NCI-H2196 (cell line): Measurements from ENCODE around the gene IWS1.
"Not testable (repeated sequence)": the region's sequence is repeated elsewhere in the genome, so short reads cannot be mapped to it uniquely, and the experiment has no call there.

Experiments used
- DNase-seq: peaks from one replicate; lab custom pipeline; 2025; ENCODE audit not compliant: unreplicated experiment; lab: John Stamatoyannopoulos, UW

The IWS1 gene

DNA sequence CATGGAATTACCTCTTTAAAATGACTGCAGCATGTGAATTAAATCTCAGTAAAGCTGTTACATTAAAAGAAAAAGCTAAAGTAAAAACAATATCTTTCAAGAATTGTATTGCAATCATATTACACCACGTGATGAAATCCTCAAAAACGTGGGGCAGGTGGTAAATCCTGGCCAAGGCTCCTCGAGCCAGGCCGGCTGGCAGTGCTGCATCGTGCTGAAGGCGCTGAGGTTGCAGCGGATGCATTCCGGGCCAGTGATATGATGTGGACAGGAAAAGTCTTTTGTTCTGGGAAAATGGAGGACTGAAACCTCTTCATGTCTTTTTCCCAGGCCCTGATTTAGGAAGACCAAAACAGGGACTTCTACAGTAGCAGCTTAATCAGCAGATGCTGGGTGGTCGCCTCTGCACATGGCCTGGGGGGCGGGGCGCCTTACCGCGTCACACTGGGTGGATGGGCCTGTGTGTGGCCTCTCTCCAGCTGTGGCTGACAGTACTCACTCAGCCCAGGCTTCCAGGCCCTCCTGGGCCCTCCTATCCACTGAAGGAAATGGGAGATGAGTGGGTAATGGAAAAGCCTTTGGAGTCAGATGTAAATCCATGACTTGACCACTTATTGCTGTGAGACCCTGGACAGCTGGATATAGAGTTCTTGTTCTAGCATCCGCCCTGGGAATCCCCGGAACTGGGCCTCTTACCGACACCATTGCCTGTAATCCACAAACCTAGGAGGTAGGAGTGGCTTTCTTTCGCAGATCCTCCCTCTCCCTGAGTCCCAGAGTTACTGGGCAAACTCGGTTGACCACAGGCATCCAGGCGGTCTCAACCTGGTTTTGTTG is 62.9 kb downstream of the IWS1 start:
- DNase-seq, result no peak

DNA sequence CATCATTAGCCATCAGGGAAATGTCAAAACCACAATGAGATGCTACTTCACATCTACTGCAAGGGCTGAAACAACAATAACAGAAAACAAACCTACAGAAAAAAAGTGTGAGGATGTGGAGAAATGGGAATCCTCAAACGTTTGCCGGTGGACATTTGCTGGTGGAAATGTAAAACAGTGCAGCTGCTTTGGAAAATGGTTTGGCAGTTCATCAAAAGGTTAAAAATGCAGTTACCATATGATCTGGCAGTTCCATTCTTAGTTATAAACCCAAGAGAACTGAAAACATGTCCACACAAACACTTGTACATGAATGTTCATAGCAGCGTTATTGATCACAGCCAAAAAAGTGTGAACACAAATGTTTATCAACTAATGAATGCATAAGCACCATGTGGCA is 63.8 kb downstream of the IWS1 start:
- DNase-seq, result no peak

DNA sequence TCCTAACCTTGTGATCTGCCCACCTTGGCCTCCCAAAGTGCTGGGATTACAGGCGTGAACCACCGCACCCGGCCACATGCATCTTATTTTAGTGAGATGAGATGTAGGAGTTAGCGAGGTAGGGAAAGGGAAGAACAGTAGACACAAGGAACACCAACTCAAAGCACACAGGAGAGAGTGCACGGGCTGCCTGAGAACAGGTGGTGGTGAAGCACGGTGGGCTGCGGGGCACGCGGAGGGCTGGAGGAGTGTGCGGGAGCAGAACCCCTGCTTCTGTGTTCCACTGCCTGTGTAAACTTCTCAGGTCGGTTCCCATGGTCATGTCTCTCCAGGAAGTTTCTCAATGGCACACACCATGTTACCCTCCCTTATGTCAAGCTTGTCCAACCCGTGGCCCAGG is 69.3 kb downstream of the IWS1 start:
- no peak for DNase-seq

DNA sequence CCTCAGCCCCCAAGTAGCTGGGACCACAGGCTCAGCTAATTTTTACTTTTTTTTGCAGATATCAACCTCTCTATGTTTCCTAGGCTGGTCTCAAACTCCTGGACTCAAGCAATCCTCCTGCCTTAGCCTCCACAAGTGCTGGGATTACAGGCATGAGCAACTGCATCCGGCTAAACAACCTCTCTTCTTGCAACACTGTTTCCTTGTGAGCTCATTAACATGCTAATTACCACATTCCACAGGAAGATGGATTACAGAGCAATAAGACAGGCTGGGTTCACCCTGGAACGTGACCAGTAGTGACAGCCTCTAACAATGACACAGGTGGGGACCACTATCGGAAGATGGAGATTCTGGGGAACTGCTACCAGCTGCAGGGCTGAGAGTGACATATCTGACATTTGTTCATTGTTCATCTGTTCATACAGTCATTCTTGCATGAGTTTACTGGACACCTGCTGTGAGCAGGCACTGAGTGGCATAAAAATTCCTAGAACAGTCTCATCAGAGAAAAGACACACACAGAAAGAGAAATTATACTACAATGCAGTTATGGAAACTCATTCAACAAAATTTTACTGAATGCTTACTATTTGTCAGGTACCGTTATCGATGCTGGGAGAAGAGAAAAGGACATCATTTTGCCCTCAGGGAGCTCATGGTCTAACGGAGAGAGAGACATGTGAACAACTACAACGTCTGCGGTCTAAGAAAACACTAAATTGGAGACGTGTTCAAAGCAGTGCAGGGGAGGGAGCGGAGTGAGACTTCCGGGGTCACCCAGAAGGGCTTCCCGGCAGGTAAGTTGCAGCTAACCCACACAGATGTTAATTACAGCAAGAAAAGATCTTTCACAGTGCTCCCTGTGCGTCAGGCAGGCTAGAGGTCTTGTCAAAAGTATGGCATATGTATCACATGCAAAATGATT is 70.5 kb downstream of the IWS1 start:
- no peak for DNase-seq

DNA sequence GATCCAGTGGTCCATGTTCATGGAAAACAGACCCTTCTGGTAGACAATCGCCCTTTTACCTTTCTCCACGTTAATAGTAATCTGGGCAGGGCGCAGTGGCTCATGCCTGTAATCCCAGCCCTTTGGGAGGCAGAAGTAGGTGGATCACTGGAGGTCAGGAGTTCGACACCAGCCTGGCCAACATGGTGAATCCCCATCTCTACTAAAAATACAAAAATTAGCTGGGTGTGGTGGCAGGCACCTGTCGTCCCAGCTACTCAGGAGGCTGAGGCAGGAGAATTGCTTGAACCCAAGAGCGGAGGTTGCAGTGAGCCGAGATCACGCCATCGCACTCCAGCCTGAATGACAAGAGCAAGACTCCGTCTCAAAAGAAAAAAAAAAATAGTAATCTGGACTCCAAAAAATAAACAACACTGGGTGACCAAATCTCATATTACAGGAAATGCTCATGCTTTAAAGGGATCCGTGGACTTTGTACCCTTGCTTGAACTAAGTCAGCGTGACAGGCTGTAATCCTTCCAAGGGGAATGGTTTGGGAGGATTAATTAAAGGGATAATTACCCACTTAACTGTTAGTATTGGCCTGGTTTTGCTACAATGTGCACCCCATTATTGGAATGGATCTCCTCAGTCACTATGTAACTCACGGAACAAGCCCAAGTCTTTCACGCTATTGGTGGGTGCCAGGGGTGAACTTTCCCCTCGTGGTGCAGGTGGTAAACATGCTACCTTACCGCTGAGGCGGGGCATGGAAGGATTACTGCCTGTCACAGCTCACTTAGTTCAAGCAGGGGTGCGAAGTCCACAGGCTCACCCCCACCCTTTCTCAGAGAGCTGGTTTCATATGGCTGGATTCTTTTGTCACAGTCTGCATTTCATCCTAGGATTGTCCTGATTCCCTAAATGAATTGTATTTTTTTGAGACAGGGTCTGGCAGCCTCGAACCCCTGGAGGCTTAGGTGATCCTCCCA is 71.4 kb downstream of the IWS1 start:
- no peak for DNase-seq

DNA sequence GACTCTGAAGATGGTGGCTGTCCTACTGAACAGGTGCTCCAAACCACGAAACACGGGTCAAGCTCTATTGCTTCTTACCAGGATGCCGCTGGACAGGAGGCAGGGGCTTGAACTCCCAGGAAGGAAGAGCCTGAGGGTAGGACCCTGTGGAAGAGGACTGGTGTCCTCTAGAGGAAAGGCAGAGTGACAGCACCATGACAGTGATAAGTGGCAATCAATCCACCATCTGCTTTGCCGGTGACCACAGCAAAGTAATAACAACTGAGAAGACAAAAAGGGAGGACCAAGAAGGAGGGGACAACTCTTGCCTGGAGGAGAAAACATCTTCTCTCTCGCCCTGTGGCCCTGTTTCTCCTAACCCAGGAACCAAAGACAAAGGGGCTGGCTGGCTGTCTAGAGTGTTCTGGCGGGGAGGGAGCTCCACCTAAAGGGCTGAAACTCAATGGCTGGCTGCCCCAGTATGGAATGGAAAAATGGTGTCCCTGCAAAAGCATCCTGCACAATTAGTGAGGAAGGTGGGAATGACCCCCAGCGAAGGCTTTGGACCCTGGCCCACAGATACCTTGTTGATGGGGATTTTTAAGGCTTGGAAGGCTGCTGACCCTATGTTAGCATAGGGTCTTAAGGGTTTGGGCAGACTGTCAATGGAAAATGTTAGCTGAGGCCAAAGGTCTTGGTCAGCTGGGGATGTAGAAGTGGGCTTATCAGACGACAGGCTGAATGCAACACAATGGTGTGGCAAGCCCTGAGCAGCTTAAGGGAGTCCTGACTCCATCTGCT is 72.7 kb downstream of the IWS1 start:
- no peak for DNase-seq

DNA sequence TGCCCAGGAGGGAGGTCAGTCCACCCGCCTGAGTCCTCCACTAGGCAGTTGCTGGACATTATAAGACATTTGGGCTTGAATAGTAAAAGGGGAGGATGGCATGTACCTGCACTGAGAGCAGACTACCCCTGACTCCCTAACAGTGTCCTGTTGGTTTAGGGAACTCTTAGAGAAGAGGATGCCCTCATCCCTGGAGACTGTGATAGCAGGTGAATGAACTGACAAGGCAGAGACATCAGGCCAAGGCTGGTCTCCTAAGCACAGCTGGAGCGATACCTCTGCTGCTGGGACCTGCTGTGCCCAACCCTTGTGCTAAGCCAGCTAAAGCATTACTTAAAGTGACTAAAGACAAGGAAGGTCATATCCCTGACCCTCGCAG is 73.3 kb downstream of the IWS1 start:
- DNase-seq, result no peak

DNA sequence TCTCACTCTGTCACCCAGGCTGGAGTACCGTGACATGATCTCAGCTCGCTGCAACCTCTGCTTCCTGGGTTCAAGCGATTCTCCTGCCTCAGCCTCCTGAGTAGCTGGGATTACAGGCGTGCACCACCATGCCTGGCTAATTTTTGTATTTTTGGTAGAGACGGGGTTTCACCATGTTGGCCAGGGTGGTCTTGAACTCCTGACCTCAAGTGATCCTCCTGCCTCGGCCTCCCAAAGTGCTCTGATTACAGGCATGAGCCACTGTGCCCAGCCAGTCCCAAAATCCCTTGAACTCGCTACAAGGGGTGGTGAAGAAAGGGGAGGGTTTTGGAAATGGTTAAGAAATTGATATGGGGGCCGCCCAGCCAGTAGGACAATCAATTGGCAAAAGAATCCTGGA is 73.9 kb downstream of the IWS1 start:
- not testable (repeated sequence) for DNase-seq

DNA sequence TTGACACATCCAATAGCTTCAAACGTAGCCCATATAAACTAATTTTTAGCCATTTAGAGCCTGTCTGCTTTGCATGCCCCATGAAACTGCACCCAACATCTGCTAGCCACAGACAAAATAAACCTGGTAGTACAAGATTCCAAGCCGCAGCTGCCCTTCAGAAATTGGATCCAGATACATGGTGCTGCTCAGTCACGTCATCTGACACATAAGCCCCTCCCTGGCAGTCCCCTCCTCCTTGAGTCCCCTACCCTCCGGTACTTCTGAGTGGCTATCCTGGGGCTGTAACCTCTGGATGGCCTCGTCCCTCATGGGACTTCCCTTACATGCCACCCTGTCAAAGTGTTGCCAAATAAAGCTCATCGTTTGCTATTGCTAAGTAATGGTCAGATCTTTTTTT is 74.3 kb downstream of the IWS1 start:
- no peak for DNase-seq

DNA sequence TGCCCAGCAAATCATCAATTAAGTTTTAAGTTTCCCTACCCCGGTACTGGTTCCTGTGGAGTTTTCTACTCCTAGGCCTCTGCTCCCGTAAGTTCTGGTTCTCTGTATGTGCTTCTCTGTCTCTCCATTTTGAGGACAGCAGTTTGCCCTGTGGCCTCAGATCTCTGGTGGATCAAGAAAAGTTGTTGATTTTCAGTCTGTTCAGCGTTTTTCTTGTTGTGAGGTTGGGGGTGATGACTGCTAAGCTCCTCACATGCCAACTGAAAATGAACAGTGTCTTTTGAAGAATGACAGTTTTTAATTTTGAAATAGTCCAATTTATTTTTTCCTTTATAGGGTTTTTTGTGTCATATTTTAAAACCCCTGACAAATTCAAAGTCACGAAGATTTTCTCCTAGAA is 76.4 kb downstream of the IWS1 start:
- DNase-seq, result no peak

DNA sequence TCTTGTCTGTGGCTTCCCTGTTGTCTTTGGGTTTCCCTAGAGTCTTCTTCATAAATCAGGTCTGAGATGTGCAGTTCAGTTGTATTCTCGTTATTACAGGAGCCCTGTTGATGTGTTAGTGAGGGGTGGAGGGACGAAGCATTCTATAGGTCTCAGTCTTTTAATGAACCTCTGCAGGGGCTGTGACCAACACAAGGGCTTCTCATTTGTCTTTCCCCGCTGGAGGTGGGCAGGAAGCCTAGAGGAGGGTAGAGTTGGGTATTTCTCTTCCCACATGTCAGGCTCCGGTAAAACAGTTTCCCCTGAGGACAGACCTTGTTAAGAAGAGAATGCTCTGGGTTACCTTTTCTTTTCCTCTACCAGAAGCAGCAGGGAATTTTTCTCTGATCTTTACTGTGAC is 76.9 kb downstream of the IWS1 start:
- DNase-seq, result no peak

DNA sequence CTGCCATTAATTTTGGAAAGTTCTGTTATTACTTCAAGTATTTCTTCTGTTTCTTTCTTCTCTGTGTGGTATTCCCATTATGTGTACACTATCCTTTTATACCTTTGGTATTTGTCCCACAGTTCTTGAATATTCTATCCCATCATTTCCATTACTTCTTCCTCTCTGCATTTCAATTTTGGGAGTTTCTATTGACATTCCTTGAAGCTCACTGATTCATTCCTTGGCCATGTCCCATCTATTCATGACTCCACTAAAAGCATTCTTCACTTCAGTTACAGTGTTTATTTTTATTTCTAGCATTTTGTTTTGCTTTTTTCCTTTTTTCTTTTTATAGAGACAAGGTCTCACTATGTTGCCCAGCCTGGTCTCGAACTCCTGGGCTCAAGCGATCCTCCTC is 77.8 kb downstream of the IWS1 start:
- no peak for DNase-seq

DNA sequence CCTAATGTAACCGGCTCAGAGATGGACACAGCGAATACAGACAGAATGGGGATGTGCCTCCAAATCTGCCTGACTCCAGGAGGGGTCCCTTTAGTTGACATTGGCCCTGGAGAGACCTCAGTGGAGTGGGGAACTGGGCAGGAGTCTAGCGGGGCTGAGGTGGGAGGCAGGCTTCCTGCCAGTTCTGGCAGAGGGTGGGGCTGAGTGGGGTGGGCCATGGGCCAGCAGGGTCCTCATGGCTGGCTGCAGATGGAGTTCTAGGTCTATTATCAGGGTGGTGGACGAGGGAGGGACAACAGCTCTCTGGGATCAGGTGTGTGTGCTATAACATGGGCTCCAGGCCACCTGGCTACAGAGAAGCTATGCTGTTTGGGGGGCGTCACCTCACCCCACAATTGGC is 86.9 kb downstream of the IWS1 start:
- no peak for DNase-seq

DNA sequence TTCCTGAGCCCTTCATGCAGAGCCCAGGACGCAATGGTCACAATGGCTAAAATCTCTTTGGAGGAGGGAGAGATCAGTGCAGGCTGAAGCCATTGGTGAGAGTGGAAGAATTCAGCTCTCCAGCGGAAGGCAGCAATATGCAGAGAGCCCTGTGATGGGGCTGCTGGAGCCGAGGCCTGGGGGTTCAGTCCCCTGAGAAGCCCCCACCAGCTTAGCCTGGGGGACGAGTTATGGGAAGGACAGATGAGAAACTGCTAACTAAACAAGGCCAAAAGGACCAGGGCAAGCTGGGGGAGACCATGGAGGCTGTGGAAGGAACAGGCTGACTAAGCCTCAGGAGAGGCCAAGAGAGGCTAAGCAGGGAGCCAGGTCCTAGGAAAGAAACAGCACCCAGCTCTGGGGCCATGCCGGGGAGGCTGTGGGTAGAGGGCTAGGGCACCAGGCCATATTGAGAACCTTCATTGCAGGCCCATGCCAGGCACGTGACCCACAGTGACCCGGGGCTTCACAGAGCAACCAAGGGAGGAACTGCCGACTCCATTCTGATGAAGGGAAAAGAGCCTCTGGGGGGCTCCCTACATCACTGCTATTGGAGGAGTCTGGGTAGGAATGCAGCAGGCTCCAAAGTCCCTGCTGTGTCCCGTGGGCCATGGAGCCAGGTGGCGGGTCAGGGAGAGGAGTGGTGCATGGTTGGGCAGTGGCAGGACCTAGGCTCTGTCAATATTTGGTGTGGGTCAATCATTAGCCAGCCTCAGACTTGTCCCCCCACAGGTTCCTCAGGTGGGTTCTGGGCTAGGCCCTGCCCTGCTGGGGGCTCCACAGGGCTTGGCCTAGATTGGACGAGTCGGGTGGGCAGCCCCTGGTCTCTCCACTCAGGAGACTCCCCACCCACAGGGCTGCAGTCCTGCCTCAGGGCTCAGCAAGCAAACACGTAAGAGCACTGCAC is 88.2 kb downstream of the IWS1 start:
- no peak for DNase-seq

DNA sequence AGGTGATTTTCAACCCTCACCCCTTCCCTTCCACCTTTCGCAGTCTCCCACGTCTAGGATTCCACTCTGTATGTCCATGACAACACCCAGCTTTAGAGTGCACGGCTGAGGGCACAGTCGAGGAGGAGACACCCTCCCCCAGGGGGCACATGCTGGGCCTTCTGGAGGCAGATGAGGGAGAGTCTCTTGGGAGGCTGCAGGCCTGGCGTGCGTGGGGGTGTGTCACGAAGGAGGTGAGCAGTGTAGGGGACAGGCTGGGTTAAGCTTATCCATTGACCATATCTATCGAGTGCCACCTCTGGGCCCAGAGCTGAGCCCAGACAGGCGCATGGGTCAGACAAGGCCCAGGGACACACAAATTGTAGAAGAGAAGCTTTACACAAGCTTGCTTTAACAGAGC is 89.2 kb downstream of the IWS1 start:
- DNase-seq, result no peak

DNA sequence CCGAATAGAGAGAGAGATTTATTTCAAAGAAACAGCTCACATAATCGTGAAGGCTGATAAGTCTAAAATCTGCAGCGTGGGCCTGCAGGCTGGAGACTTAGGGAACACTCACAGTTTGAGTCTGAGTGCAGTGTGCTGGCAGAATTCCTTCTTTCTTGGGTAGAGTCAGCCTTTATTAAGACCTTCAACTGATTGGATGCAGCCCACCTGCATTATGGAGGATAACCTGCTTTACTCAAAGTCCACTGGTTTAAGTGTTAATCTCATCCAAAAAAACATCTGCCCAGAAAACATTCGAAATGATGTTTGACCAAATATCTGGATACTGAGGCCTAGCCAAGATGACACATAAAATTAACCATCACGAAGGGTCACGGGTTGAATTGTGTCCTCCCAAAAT is 91.8 kb downstream of the IWS1 start:
- DNase-seq, result no peak

DNA sequence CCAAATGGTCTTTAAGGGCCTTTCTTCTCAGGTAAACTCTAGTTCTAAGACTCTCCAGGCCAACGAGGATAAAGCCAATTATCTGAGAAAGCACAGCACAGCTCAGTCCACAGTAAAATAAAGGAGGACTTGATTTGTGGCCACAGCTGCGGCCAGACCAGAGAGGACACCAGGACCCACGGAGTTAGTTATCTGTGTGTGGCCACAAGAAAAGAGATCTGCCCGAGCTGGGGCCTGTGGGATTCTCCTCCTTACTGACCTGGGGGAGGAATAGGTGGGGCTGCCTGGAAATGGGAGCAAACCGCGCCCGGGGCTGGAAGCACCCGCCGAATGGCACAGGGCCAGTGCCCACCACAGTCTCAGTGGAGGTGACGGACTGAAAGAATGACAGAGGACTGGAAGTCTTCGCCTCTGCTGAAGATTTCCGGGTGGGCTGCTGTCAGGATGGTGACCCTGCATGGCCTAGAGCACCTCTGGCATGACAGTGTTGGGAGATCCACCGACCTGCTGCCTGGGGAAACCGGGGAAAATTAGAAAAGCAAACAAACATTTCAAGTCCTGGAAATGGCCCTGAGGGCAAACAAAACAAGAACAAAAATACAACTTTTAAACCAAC is 94.8 kb downstream of the IWS1 start:
- DNase-seq, result no peak
